HG02884 (cell line): Measurements from ENCODE around the gene HDAC11.

Experiments used
- ATAC-seq: cut with Tn5 transposase; IDR thresholded peaks from one replicate; pipeline ENCODE4 v1.9.1; 2021; ENCODE audit warnings: mild to moderate bottlenecking, moderate library complexity; ENCODE audit not compliant: unreplicated experiment

Gene HDAC11

DNA sequence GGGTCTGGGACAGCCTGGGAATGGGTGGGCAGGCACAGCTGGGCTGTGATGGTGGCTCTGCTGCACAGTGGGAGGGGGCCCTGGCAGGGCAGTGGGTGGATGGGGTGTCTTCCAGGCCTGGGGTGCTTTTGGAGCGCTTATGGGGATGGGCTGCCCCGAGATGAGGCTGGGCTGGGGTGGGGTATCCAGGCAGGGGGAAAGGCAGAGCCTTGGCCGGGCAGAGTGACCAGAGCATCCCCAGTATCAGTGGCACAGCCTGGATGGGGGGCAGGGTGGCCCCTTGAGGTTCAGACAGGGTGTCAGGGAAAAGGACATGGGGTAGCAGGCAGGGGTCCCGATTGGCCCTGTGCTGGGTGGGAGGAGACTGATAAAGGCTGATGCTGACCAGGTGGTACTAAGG lies 26.6 kb downstream of the HDAC11 start:
- no peak for ATAC-seq

DNA sequence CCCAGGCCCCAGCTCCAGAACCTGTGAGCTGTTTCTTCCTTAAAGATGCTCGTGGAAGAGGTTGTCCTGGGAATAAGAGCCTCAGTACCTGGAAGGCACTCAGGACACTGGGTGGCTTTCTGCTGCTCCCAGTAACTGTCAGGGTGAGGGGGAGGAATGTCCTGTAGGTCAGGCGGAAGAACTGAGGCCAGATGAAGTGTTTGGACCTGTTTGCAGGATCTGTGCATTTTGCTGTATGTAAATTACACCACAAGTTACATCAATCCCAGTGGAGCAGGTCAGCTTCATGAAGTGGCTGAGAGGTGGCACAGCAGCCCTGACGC lies 27.1 kb downstream of the HDAC11 start:
- no peak for ATAC-seq

- ATAC-seq: no peak
These were observed 27.6 kb downstream of the HDAC11 start for GRCh38 chr3:13507570-13508339.

DNA sequence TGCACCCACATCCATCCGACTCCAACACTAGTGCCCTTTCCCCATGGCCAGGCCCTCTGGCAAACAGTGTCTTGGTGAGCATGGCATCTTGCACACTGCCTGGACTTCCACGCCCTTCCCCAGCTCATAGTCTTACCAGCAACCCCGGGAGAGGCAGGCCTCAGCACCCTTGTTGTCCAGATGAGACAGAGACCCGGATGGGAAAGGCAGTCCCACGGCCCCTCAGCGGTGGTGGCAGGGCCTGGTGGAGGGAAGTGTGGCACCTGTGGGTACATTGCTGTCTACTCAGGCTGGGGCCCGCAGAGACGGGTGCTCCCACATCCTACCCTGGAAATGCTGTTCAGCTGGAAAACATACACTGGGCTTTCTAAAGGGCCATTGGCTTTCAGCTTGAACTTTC lies 28.4 kb downstream of the HDAC11 start:
- ATAC-seq: no peak

GRCh38 chr3:13509059-13509815 lies 29.1 kb downstream of the HDAC11 start:
- no peak for ATAC-seq

DNA sequence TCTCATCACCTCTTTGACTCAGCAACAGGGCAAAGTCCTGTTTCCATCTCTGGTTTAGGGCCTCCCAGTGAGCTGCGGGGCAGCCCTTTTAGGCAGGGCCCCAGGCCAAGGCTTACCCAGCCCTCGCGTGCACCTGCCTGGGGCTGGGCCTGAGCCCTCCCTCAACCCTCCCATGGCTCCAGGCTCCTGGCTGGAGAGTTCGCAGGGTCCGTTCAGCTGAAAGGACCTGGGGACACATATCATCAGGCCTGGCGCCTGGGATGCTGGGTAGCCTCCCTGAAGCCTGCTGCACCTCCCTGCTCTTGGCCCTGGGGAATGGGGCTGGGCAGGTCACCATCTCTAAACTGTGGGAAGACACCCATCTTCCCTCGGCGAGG lies 29.7 kb downstream of the HDAC11 start:
- ATAC-seq: no peak

DNA sequence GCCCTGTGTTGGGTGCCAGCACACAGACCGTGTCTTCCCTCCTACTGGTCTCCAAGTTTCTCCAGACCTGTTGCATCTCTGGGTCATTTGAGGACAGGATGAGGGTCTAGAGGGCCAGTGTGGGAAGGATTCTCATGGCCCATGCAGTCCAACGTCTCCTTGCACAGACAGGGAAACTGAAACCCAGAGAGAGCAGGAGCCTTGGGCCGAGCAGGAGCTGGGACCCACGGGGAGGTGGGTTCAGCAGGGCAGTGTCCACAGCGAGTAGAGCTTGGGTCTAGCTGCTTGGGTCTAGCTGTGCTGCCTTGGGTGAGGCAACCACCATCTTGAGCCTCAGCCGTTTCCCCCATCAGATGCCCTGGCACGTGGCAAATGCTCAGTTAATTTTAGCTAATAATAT lies 32.3 kb downstream of the HDAC11 start:
- ATAC-seq: no peak

DNA sequence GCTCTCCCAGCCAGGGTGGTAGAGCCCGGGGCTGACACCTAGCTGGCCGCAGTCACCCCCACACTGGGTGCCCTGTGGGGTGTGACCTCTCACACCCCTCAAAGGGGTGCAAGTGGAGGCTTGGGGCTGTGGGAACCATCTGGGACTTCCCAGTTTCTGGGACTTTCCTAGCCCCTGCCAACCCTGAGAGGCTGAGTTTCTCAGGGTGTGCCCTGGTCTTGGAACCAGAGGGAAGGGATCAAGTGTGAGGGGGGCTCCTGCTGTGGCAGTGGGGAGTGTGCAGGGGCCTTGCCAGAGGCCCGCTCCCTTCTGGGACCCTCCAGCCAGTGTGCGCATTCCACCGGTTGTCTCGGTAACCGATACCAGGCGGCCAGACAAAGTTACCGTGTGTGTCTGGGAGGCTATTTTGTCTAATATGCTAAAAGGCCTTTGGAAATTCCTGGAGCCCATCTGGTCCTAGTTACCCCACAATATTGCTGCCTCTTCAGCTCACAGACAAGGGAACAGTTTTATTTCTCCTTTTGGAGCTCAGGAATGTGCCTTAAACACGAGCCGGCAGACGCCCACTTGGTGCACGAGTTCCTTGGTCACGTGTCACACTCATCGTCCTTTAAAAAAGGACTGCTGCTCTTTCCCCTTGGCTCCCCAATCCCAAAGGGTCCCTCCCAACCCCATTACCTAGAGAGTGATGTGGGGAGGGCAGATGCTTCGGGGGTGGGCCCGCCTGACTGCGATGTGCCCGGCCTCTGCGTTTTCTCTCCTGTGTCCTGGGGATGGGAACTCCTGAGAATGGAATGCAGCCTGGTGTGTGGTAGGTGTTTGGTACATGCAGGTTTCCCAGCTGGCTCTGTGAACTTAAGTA lies 33.2 kb downstream of the HDAC11 start:
- ATAC-seq: no peak

- ATAC-seq: no peak
These were observed 33.9 kb downstream of the HDAC11 start for GRCh38 chr3:13513913-13514517.

- no peak for ATAC-seq
These were observed 34.7 kb downstream of the HDAC11 start for GRCh38 chr3:13514639-13515435.

- no peak for ATAC-seq
These were observed 36.0 kb downstream of the HDAC11 start for GRCh38 chr3:13515786-13516759.

- no peak for ATAC-seq
These were observed 36.6 kb downstream of the HDAC11 start for GRCh38 chr3:13516760-13517135.

- ATAC-seq: no peak
These were observed 37.3 kb downstream of the HDAC11 start for GRCh38 chr3:13517253-13517977.

DNA sequence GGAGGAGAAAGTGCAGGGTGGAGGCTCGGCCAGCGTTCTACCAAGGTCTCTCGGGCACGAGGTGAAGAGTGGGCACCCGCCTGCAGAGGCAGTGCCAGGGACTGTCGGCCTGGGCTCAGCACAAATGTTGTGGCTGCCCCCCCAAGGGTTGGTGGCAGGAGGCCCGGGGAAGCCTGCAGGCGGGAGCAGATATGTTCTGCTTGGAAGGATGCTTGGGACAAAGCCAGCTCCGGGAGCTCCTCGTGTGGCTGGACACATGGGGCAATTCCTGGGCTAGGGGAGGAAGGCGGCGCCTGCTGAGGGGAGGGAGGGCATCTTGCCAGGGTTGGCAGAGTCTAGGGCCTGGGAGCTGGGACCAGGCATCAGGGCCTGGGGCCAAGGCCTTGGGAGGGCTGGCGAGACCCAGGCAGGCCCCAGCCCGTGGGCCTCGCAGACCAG lies 38.4 kb downstream of the HDAC11 start:
- ATAC-seq: no peak

DNA sequence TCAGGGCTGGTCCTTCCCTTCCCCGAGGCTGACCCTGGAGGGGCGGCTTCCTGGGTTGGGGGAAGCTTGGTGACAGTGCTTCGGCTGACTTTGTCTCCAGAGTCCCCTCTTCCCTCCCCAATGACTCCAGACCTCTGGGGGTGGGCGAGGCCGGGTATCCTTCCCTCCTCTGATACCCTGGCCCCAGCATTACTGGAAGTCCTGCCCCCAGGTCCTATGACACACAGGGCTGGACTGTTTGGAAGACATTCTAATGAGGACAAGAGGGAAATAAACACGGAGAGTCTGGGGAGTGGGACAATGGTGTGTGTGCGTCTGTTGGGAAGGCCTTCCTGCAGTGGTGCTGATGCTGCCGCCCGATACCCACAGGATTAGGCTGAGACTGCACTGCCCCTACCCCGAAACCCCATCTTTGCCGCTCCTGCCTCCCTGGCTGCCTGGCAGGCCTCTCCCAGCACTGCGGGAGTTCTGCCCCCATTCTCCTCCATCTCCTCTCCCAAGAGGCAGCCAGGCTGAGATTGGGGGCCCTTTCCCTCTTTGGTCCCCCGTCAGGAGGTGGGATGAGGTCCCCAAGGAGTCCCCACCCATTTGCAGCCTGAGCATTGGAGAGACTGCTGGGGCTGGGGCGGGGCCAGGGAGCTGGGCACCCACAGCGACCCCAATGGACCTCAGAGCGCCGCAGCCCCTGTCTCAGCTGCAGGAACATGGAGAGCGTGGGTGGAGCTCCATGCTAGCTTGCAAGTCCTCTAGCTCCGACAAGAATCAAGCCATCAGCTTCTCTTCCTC lies 39.1 kb downstream of the HDAC11 start:
- ATAC-seq: no peak

DNA sequence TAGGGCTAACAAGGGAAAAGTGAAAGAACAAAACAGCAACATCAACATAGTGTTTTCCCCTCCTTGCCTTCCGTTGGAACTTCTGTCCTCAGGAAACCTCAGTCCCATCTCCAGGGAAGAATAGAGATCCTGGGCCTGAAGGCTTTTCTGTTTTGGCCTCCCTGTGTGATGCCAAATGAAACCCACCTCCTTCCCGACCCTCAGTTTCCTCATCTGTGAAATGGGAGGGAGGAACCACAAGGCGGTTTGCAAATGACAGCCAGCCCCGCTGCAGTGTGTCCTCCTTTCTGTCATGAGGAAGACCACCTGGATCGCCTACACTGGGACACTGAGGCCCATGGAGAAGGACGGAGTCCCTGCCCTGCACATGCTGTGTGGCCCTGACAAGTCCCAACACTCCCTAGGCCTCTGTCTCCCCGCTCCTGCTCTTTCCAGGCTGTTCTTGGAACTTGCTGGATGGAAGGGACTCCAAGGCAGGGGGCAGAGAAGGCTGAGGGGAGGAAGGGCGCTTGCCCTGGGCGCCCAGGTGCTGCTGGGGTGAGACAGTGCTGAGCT lies 40.3 kb downstream of the HDAC11 start:
- ATAC-seq: no peak

GRCh38 chr3:13521309-13521708 lies 41.2 kb downstream of the HDAC11 start:
- no peak for ATAC-seq
